K562 (cell line): ENCODE measurements around the gene DIPK1B. TPM values are rescaled to one million over a fixed set of nuclear protein-coding genes. Genes with fewer than 3 reads are reported as not detected.

Experiments
- ARID2 ChIP-seq: fragments of 450-650 bp; IDR thresholded peaks from 2 replicates; pipeline ENCODE4 v1.6.1; 2017; ENCODE audit warnings: antibody characterized with exemption, mild to moderate bottlenecking
- CC2D1A ChIP-seq: fragments of 450-650 bp; IDR thresholded peaks from 2 replicates; pipeline ENCODE4 v1.6.1; 2017; ENCODE audit warnings: mild to moderate bottlenecking
- COPS2 ChIP-seq: fragments of 450-650 bp; conservative IDR thresholded peaks from 2 replicates; pipeline ENCODE4 v1.6.1; 2016; ENCODE audit warnings: mild to moderate bottlenecking, moderate library complexity
- DMBX1 ChIP-seq: fragments of 250-450 bp; sonication (Bioruptor Pico); IDR thresholded peaks from 2 replicates; pipeline ENCODE4 v1.8.0; 2022; ENCODE audit warnings: inconsistent platforms, mild to moderate bottlenecking, moderate library complexity, borderline replicate concordance
- FUS ChIP-seq: fragments of 200-400 bp; formaldehyde crosslinking; optimal IDR thresholded peaks from 2 replicates; pipeline ENCODE3; 2017; ENCODE audit warnings: low read depth, low read length
- GABPB1 ChIP-seq: sonication (generic); formaldehyde crosslinking; IDR thresholded peaks from 2 replicates; pipeline ENCODE4 v1.8.0; 2022; ENCODE audit warnings: mild to moderate bottlenecking, missing genetic modification reagents
- HMGN3 ChIP-seq: IDR thresholded peaks from 2 replicates; pipeline ENCODE4 v1.6.1; 2011; ENCODE audit warnings: borderline replicate concordance, low read depth, mild to moderate bottlenecking, mixed read lengths, low read length; ENCODE audit not compliant: insufficient read length; ENCODE audit errors: extremely low read depth
- JUND ChIP-seq, 2 experiments: IDR thresholded peaks; 2 replicates in 1 of 2; 3 replicates in 1 of 2; pipeline ENCODE4 v1.6.1; 2011; ENCODE audit warnings: borderline replicate concordance in 2 of 2, low read depth in 2 of 2, low read length in 2 of 2, improper control_type of control experiment in 1 of 2, missing biosample characterization in 1 of 2, missing genetic modification characterization in 1 of 2, missing genetic modification reagents in 1 of 2
- MBD2 ChIP-seq: sonication (generic); IDR thresholded peaks from 2 replicates; pipeline ENCODE4 v1.6.1; 2016; ENCODE audit warnings: low read depth, borderline replicate concordance
- MEIS2 ChIP-seq: fragments of 450-650 bp; IDR thresholded peaks from 2 replicates; pipeline ENCODE4 v1.6.1; 2014; ENCODE audit warnings: mild to moderate bottlenecking; ENCODE audit not compliant: partially characterized antibody
- NFE2L1 ChIP-seq: fragments of 450-650 bp; IDR thresholded peaks from 2 replicates; pipeline ENCODE4 v1.6.1; 2016; ENCODE audit warnings: missing genetic modification characterization, low read depth, mild to moderate bottlenecking, missing compliant biosample characterization, moderate library complexity, borderline replicate concordance
- POLR2AphosphoS2 ChIP-seq: IDR thresholded peaks from 2 replicates; pipeline ENCODE4 v1.6.1; 2012; ENCODE audit warnings: low read length, improper control_type of control experiment
- PPARD ChIP-seq: fragments of 250-450 bp; sonication (Bioruptor Pico); IDR thresholded peaks from 2 replicates; pipeline ENCODE4 v1.8.0; 2022; ENCODE audit warnings: inconsistent platforms, mild to moderate bottlenecking, moderate library complexity
- SMAD1 ChIP-seq: fragments of 150-350 bp; IDR thresholded peaks from 2 replicates; pipeline ENCODE4 v1.6.1; 2014; ENCODE audit warnings: low read length, low read depth; ENCODE audit not compliant: partially characterized antibody
- SMARCE1 ChIP-seq: fragments of 450-650 bp; IDR thresholded peaks from 2 replicates; pipeline ENCODE4 v1.7.1; 2016; ENCODE audit warnings: mild to moderate bottlenecking
- SNRNP70 ChIP-seq: fragments of 200-400 bp; formaldehyde crosslinking; optimal IDR thresholded peaks from 2 replicates; pipeline ENCODE3; 2017; ENCODE audit warnings: low read depth, low read length
- STAT5A ChIP-seq: IDR thresholded peaks from 2 replicates; pipeline ENCODE4 v1.6.1; 2012; ENCODE audit warnings: low read length, inconsistent platforms, borderline replicate concordance
- TAF1 ChIP-seq: IDR thresholded peaks from 2 replicates; pipeline ENCODE4 v1.6.1; 2011; ENCODE audit warnings: mild to moderate bottlenecking, low read length, moderate library complexity; ENCODE audit not compliant: insufficient read depth, control insufficient read depth, severe bottlenecking; ENCODE audit errors: extremely low read depth
- TCF7L2 ChIP-seq: fragments of 150-350 bp; IDR thresholded peaks from 2 replicates; pipeline ENCODE4 v1.6.1; 2016; ENCODE audit warnings: low read depth, mild to moderate bottlenecking, low read length, moderate library complexity
- WHSC1 ChIP-seq: IDR thresholded peaks from one replicate; pipeline ENCODE4 v1.6.1; 2012; ENCODE audit warnings: low read length, control low read depth, inconsistent platforms
- ZNF324 ChIP-seq: fragments of 250-450 bp; sonication (Bioruptor Pico); IDR thresholded peaks from 2 replicates; pipeline ENCODE4 v1.4.0; 2020; ENCODE audit warnings: mild to moderate bottlenecking
- ZNF77 ChIP-seq: fragments of 250-450 bp; sonication (Bioruptor Pico); IDR thresholded peaks from 2 replicates; pipeline ENCODE4 v1.5.0; 2020
- polyA plus RNA-seq, 8 experiments: library from polyadenylated mRNA; depleted of rRNA in 4 of 8; stranded (reverse) in 5 of 8; unstranded in 3 of 8; fragments of >200 nt; fragmentation: Nextera tagmentation in 2 of 8; fragmentation: Illumina TruSeq in 1 of 8; extraction: Ambion mirVana in 2 of 8; extraction: Trizol in 1 of 8; gene quantifications; 2 replicates each; pipeline versions ENCODE4 v1.2.1 to v1.2.3, GENCODE V29; 2011 to 2014; ENCODE audit warnings: inconsistent platforms in 1 of 8, missing spikeins in 1 of 8
- total RNA-seq, 7 experiments: library from RNA; depleted of rRNA in 6 of 7; stranded (reverse); fragments of >200 nt in 6 of 7; fragmentation: Illumina TruSeq in 2 of 7; extraction: Trizol in 2 of 7; gene quantifications; 2 replicates each; pipeline versions ENCODE4 v1.2.1 to v1.2.3, GENCODE V29; 2011 to 2021; ENCODE audit warnings: low replicate concordance in 1 of 7
- TF ChIP-seq, protein P1 (sequence below): fragments of 450-650 bp; formaldehyde crosslinking; IDR thresholded peaks from 2 replicates; pipeline ENCODE4 v1.4.0; 2020; ENCODE audit warnings: mild to moderate bottlenecking, mixed read lengths
- TF ChIP-seq, protein P2 (sequence below): IDR thresholded peaks from 2 replicates; pipeline ENCODE4 v1.6.1; 2014; ENCODE audit warnings: antibody characterized with exemption
- TF ChIP-seq, protein P3 (sequence below): sonication (generic); formaldehyde crosslinking; IDR thresholded peaks from 2 replicates; pipeline ENCODE4 v1.8.0; 2023; ENCODE audit warnings: mild to moderate bottlenecking, missing genetic modification reagents

DIPK1B gene
- total and polyA plus RNA-seq, 9 of the 15 experiments (the other 6 are each of a cell fraction or from before 2014, with no cell fraction given), result 0.08 to 22.3 (median 5.9) TPM

DNA sequence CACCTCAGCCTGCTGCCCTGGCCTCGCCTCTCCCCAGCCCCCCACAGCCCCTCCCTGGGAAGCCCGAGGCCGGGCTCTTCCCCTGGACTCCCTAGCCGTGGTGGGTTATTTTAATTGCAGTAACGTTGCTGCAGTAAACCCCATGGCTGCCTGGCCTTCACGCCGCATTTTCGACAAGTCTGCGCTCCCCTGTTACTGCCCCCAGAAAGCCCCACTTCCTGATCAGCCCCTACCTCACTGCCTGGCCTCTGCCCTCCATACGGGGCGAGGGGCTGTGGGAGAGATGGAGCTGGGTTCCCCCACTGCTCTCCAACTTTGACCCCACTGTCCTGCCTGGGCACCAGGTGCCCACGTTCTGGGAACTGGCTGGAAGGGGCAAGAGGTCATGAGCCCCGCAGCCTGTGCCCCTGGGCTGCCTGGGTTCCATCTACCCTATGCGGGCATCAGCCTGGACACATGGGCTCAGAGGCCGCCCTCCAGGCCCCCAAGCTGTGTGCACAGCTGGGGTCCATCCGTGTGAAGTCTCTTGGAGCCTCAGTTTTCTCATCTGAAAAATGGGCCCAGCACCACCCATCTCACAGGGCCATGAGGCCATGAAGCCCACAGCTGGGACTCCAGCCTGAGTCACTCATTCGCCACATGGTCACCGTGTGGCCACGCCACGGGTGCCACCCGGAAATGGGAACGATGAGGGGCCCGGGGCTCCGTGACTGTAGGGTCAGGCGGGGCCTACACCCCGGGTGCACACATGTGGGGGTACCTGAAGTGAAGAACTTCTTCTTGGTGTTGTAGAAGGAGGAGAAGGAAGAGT, 38.2 kb upstream of the DIPK1B start (continued):
- no peak for TF ChIP-seq CC2D1A
- TF ChIP-seq GABPB1, result 0 out of 2 replicates have a peak, but pooled peaks have one; percentile 35
- TF ChIP-seq, protein P1, sequence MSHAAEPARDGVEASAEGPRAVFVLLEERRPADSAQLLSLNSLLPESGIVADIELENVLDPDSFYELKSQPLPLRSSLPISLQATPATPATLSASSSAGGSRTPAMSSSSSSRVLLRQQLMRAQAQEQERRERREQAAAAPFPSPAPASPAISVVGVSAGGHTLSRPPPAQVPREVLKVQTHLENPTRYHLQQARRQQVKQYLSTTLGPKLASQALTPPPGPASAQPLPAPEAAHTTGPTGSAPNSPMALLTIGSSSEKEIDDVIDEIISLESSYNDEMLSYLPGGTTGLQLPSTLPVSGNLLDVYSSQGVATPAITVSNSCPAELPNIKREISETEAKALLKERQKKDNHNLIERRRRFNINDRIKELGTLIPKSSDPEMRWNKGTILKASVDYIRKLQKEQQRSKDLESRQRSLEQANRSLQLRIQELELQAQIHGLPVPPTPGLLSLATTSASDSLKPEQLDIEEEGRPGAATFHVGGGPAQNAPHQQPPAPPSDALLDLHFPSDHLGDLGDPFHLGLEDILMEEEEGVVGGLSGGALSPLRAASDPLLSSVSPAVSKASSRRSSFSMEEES (CRISPR knock-in tag), result no peak
- TF ChIP-seq, protein P2, sequence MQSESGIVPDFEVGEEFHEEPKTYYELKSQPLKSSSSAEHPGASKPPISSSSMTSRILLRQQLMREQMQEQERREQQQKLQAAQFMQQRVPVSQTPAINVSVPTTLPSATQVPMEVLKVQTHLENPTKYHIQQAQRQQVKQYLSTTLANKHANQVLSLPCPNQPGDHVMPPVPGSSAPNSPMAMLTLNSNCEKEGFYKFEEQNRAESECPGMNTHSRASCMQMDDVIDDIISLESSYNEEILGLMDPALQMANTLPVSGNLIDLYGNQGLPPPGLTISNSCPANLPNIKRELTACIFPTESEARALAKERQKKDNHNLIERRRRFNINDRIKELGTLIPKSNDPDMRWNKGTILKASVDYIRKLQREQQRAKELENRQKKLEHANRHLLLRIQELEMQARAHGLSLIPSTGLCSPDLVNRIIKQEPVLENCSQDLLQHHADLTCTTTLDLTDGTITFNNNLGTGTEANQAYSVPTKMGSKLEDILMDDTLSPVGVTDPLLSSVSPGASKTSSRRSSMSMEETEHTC, result no peak
- 0 out of 2 replicates have a peak, but pooled peaks have one; percentile 2 for TF ChIP-seq ZNF77 (CRISPR knock-in tag)
- TF ChIP-seq PPARD (CRISPR knock-in tag), result no peak
- peak; percentile 72 for TF ChIP-seq SNRNP70
- peak; percentile 84 for TF ChIP-seq POLR2AphosphoS2
- TF ChIP-seq ZNF324 (CRISPR knock-in tag), result no peak
- TF ChIP-seq COPS2, result no peak
- TF ChIP-seq NFE2L1 (tag), result no peak
- no peak for TF ChIP-seq SMAD1
- TF ChIP-seq TAF1, result no peak
- TF ChIP-seq FUS, result no peak
- TF ChIP-seq ARID2, result no peak
- no peak for TF ChIP-seq HMGN3
- TF ChIP-seq WHSC1, result no peak
- no peak for TF ChIP-seq SMARCE1
- no peak for TF ChIP-seq DMBX1 (CRISPR knock-in tag)
- no peak for TF ChIP-seq MEIS2
- TF ChIP-seq, protein P3, sequence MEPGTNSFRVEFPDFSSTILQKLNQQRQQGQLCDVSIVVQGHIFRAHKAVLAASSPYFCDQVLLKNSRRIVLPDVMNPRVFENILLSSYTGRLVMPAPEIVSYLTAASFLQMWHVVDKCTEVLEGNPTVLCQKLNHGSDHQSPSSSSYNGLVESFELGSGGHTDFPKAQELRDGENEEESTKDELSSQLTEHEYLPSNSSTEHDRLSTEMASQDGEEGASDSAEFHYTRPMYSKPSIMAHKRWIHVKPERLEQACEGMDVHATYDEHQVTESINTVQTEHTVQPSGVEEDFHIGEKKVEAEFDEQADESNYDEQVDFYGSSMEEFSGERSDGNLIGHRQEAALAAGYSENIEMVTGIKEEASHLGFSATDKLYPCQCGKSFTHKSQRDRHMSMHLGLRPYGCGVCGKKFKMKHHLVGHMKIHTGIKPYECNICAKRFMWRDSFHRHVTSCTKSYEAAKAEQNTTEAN, result no peak
- no peak; the same call in 1 of the 2 replicates for TF ChIP-seq MBD2
- TF ChIP-seq TCF7L2, result no peak
- TF ChIP-seq STAT5A, result no peak
- TF ChIP-seq JUND (IDR thresholded peaks at IDR 0.05; ENCODE audit: borderline replicate concordance, low read depth, low read length), result no peak
- TF ChIP-seq JUND (tag; IDR thresholded peaks at IDR 0.05; ENCODE audit: borderline replicate concordance, low read depth, low read length), result no peak
